ENCODE data around the gene FUT8. TPM values are rescaled to one million over a fixed set of nuclear protein-coding genes. Genes with fewer than 3 reads are reported as not detected.

FUT8 gene
- total RNA-seq, 1 donor from 2014 or later = 12.9 TPM

DNA sequence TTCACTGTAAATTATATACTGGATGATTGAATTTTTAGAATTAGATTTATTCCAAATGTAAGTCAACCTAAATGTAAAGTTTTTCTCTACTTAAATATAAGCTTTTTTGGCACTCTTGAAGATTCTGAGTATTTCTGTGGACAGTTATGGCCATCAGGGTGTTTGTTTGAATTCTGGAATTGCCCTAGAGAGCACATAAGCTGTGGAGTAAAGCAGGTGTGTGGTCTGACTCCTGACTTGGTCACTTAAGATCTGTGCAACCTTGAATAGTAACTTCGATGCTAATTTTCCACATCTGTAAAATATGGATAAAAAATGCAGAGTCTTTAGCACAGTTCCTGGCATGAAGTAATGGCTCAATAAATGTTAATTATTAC lies 64.4 kb downstream of the FUT8 start:
- TF ChIP-seq, protein P1, sequence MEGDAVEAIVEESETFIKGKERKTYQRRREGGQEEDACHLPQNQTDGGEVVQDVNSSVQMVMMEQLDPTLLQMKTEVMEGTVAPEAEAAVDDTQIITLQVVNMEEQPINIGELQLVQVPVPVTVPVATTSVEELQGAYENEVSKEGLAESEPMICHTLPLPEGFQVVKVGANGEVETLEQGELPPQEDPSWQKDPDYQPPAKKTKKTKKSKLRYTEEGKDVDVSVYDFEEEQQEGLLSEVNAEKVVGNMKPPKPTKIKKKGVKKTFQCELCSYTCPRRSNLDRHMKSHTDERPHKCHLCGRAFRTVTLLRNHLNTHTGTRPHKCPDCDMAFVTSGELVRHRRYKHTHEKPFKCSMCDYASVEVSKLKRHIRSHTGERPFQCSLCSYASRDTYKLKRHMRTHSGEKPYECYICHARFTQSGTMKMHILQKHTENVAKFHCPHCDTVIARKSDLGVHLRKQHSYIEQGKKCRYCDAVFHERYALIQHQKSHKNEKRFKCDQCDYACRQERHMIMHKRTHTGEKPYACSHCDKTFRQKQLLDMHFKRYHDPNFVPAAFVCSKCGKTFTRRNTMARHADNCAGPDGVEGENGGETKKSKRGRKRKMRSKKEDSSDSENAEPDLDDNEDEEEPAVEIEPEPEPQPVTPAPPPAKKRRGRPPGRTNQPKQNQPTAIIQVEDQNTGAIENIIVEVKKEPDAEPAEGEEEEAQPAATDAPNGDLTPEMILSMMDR (IDR thresholded peaks at IDR 0.05) = no peak
- Histone ChIP-seq H3K27ac (no peak overlapping the region), H3K36me3 (no peaks in the 10 kb centered on the region), H3K4me3 (no peak overlapping the region), H3K9me3 (no peaks in the 10 kb centered on the region), H3K27me3 (no peaks in the 10 kb centered on the region), H3K4me1 (no peaks in the 10 kb centered on the region)
- no peak for DNase-seq (ENCODE audit: low spot score in 2 of 2)
- intact Hi-C loops (cut with DNase I) = no loop called here

DNA sequence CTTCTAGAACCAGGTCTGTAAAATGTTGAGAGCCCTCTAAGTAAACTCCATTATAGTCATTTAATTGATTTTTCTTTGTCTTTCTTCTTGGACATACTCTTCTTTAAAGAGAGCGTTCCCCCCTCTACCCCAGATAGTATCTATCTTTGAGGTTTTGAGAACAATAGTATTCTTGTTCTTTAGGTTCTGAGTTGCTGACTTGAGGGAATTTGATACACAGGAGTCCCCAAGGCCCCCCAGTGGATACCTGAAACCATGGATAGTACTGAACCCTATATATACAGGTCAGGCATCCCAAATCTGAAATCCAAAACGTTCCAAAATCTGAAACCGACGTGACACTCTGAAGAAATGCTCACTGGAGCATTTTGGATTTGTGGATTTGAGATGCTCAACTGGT lies 65.5 kb downstream of the FUT8 start:
- H3K4me3 ChIP-seq = no peak overlapping the region
- intact Hi-C loops (cut with DNase I) = no loop called here
- TF ChIP-seq, protein P1 (IDR thresholded peaks at IDR 0.05) = no peak
- no peak for DNase-seq (ENCODE audit: low spot score in 2 of 2)
- no peaks in the 10 kb centered on the region for H3K36me3 ChIP-seq
- H3K4me1 ChIP-seq = no peaks in the 10 kb centered on the region
- H3K27me3 ChIP-seq = no peaks in the 10 kb centered on the region
- H3K27ac ChIP-seq = no peak overlapping the region
- H3K9me3 ChIP-seq = no peaks in the 10 kb centered on the region

DNA sequence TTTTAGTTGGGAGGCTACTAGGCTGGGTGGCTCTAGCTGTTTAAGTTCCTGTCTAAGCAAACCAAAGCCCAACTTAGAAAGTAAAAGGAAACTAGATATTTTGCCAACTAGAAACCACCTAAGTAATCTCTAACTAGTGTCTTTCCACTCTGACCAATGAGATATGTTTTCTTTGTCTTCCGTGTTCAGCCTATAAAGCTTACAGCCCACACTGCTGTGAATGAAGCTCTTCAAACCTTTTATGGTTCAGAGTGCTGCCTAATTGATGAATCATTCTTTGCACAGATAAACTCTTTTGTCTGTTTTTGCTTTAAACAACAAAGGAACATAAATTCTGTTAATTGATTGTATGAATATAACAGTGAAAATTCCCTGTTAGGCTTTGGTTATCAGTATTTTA lies 66.1 kb downstream of the FUT8 start:
- TF ChIP-seq, protein P1 (IDR thresholded peaks at IDR 0.05) = no peak
- Histone ChIP-seq H3K36me3 (no peaks in the 10 kb centered on the region), H3K4me3 (no peak overlapping the region), H3K9me3 (no peaks in the 10 kb centered on the region), H3K27me3 (no peaks in the 10 kb centered on the region), H3K27ac (no peak overlapping the region), H3K4me1 (no peaks in the 10 kb centered on the region)
- intact Hi-C loops (cut with DNase I) = no loop called here
- DNase-seq (ENCODE audit: low spot score in 2 of 2) = no peak

DNA sequence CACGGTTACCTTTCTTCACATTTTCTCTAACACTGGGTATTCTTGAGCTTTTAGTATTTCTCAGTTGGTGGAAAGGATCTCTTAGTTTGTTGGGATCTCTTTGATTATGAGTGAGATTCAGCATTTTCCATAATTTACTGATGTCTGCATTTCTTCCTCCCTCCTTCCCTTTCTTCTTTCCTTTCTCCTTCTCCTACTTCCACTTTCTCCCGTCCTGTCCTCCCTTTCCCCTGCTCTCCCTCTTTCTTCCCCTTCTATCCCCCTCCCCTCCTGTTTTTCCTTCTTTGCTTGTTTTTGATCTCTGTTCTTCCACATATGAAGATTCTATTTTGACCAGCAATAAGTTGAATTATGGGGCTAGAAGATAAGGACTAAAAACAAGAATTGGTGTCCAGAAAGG lies 66.9 kb downstream of the FUT8 start:
- no peak for DNase-seq (ENCODE audit: low spot score in 2 of 2)
- H3K27me3 ChIP-seq = no peaks in the 10 kb centered on the region
- H3K27ac ChIP-seq = no peak overlapping the region
- intact Hi-C loops (cut with DNase I) = no loop called here
- no peaks in the 10 kb centered on the region for H3K9me3 ChIP-seq
- no peaks in the 10 kb centered on the region for H3K4me1 ChIP-seq
- H3K36me3 ChIP-seq = no peaks in the 10 kb centered on the region
- H3K4me3 ChIP-seq = no peak overlapping the region
- TF ChIP-seq, protein P1 (IDR thresholded peaks at IDR 0.05) = no peak

DNA sequence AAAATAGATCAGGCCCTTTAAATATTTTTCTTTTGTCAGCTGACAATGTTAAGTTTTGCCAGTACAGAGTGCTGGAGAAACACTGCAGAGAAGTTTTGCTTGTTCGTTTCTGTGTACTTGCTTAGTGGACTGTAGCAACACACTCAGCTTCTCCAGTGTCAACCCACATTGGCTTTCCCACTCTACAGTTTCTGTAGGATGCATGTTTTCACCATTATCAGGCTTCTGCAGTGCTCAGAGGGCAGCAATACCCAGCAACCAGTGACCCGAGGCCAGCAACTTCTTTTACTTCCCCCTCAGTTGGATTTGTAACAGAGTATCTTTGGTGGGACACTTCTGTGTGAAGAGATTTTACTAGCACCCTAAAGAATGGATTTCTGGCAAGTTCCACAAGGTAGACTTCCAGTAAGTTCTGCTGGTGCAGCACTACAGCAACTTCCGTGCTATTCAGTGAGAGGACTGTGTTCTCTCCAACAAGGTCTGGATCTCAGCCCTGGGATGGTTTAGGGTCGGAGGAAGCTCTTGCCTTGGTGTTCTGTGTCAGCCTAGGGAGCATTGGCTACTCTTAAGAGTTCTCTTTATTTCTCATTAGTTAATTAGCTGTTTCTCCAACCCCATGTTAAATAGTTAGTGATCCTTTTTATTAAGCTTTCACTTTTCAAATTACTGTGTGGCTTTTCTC lies 70.4 kb downstream of the FUT8 start:
- Histone ChIP-seq H3K4me3 (no peak overlapping the region), H3K36me3 (no peaks in the 10 kb centered on the region)
- TF ChIP-seq, protein P1 (IDR thresholded peaks at IDR 0.05) = no peak

DNA sequence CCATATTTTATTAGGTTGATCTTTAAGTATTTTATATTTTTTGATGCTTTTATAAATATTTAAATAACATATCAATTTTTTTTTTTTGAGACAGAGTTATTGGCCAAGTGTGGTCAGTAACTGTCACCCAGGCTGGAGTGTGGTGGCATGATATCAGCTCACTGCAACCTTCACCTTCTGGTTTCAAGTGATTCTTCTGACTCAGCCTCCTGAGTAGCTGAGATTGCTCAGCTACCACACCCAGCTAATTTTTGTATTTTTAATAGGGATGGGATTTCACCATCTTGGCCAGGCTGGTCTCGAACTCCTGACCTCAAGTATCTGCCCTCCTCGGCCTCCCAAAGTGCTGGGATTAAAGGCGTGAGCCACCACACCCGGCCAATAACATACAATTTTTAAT lies 71.1 kb downstream of the FUT8 start:
- Histone ChIP-seq H3K36me3 (no peaks in the 10 kb centered on the region), H3K4me3 (no peak overlapping the region), H3K9me3 (no peaks in the 10 kb centered on the region), H3K4me1 (no peaks in the 10 kb centered on the region), H3K27me3 (no peaks in the 10 kb centered on the region), H3K27ac (no peak overlapping the region)
- intact Hi-C loops (cut with DNase I) = no loop called here
- DNase-seq (ENCODE audit: low spot score in 2 of 2) = no peak
- TF ChIP-seq, protein P1 (IDR thresholded peaks at IDR 0.05) = no peak

More for the DNA sequence above, 70.4 kb downstream of the FUT8 start:
- Histone ChIP-seq H3K4me1 (no peaks in the 10 kb centered on the region), H3K27ac (no peak overlapping the region), H3K27me3 (no peaks in the 10 kb centered on the region), H3K9me3 (no peaks in the 10 kb centered on the region)
- DNase-seq (ENCODE audit: low spot score in 2 of 2) = no peak
- intact Hi-C loops (cut with DNase I) = no loop called here
